GM19193 (cell line): ENCODE results near the gene LCNL1.

Source experiments
- POLR2A ChIP-seq: IDR thresholded peaks from 4 replicates; pipeline ENCODE4 v1.6.1; 2011; ENCODE audit not compliant: insufficient read depth, insufficient read length; ENCODE audit errors: extremely low read depth

The LCNL1 gene

DNA sequence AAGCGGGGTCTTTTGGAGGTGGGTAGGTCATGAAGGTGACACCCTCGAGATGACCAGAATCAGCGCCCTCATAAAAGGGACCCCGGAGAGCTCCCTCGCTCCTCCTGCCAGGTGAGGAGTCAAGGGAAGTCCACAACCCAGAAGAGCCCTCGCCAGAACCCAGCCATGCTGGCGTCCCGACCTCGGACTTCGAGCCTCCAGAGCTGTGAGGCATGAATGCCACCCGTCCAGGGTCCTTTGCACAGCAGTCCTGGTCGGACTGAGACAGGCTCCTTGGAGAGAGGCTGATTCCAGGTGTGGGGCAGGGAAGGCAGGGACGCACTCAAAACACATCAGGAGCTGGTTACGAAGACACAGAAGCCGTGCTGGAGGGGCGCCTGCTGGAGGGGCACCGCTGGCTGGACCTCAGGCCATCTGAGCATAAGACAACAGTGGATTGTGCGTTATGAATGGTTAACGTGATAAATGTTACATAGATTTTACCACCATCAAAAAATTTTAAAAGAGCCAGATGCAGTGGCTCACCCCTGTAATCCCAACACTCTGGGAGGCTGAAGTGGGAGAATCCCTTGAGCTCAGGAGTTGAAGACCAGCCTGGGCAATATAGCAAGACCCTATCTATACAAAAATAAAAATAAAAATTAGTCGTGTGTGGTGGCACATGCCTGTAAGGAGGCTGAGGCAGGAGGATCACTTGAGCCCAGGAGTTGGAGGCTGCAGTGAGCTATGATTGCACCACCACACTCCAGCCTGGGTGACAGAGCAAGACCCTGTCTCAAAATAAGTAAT, 19.3 kb downstream of the LCNL1 start:
- TF ChIP-seq POLR2A: no peak

DNA sequence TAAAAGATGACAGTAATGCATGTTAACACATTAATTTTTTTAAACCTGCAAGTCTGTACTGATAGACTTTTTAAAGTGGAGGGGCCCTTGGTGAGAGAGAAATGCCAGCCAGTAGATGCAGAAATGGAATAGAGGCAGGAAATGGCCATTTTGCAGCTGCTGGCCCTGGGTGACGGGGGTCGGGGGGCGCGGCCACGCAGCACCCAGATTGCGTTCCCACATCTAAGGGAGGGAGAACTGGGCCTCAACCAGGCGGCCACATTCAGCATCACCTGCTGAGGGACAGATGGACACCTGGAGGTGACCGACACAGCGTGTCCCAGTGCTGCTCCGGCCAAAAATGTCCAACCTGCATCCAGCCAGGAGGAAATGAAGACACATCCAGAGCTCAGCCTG, 19.9 kb downstream of the LCNL1 start:
- TF ChIP-seq POLR2A: no peak

DNA sequence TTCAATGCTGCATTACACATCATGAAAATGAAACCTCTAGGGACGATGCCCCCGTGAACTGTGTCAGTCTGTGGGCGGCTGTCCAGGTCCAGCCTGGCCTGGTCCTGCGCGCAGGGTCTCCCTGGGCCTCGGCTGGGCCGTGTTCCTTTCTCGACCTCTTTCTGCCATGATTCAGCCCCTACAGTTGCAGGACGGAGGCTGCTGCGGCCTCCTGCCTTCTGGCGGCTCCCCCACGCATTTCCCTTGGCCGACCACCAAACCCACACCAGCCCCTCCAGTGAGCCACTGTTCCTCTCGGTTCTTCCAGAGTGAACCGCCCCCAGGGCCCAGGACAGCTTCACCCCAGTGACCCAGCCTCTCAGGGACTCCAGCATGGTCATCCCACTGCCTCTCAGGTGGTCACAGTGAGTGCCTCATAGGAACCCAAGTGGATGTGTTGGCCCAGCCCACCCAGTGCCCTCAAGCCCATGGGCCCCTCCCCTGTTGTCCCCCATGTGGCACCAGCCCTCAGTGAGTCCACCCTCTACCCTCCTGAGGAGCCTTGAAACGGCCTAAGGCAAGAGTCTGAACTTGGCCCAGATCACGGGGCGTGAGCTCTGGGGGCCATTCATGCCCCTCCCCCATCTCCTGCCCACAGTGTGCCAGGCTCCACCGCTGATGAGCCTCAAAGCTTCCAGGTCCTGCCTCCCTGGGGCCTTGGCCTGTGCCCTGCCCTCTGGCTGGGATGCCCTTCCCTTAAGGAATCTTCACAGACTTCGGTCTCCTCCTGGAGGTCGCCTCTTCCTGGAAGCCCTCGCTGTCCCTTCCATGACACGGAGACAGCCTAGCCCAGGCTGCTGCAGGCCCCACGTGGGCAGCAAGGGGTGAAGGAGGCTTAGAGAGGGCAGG, 23.6 kb downstream of the LCNL1 start:
- no peak for TF ChIP-seq POLR2A

DNA sequence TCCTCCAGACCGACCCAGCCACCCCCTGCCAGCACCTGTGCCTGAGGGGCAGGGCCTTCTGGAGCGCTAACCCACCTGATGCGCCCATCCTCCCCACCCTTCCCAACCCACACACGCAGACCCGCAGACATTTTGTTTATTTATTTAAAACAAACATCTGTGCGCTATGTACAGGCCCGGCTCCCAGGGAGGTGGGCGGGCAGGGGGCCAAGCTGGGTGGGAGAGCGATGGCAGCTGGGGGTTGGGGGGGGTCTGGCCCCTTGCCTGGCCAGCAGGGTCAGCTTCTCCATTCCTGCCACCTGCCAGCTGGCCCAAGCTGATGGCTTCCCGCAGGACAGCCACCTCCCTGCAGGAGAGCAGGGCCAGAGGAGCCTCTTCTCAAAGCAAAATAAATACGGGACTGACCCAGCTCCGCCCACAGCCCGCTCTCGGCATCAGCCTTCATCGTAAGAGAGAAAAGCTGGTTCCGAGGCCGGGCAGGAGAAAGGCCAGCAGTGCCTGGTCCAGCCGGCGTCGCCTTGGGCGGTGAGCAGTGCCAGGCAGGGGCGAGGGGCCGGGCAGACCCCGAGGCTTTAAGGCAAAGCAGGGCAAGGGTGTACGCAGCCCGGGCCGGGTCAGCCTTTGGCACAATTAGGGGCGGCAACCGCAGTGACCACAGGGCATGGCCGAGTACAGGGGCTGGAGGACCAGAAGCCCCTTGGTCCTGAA, 24.5 kb downstream of the LCNL1 start:
- TF ChIP-seq POLR2A: no peak

DNA sequence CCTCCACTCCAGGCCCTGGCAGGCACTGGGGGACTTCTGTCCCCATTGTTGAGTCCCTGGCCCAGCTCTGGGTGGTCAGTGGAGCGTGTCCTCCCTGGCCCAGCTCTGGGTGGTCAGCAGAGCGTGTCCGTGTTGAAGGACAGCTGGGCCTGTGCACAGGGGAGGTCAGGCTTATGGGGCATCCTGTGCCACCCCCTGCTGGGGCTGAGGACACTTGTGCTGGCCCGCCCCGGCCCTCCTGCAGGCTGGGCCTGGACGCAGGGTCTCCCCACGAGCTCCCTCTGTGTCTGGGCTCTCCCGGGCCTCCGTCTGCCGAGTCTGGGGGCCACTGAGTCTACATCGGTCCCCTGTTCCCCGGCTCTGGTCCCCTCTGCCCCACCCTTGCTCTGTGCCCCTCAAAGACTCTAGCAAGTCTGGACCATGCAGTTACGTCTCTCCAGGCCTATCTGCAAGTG, 25.1 kb downstream of the LCNL1 start:
- no peak for TF ChIP-seq POLR2A

DNA sequence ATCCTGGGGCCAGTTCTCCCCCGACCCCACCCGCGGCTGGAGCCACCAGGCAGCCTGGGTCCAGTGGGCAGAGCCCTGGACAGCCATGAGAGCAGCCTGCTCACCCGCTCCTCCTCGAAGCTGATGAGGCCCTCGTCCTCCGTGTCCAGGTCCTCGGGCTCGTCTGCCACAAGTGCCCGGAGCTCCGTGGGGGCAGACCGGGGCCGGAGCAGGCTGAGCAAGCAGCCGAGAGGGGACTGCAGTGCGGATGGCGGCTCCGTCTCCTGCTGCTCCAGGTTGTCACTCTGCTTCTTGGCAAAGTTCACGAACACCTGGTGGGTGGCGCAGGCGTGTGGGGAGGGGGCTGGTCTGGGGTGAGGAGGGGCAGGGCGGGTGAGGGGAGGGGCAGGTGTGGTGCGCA, 25.5 kb downstream of the LCNL1 start:
- TF ChIP-seq POLR2A: no peak

DNA sequence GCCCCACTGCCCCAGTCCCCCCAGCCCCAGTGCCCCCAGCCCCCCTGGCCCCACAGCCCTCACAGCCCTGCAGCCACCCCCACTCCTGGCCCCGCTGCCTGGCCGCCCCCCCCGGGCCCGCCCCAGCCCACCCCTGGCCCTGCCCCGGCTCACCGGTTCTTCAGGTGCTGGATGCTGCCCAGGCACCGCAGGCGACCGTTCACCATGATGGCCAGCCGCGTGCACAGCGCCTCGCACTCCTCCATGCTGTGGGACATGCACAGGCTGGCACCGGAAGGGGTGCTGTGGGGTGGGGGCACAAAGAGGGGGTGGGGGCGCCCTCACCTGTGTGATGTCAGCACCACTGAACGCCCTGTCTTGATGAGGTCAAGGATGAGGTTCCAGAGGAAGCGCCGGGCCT, 26.4 kb downstream of the LCNL1 start:
- no peak for TF ChIP-seq POLR2A

DNA sequence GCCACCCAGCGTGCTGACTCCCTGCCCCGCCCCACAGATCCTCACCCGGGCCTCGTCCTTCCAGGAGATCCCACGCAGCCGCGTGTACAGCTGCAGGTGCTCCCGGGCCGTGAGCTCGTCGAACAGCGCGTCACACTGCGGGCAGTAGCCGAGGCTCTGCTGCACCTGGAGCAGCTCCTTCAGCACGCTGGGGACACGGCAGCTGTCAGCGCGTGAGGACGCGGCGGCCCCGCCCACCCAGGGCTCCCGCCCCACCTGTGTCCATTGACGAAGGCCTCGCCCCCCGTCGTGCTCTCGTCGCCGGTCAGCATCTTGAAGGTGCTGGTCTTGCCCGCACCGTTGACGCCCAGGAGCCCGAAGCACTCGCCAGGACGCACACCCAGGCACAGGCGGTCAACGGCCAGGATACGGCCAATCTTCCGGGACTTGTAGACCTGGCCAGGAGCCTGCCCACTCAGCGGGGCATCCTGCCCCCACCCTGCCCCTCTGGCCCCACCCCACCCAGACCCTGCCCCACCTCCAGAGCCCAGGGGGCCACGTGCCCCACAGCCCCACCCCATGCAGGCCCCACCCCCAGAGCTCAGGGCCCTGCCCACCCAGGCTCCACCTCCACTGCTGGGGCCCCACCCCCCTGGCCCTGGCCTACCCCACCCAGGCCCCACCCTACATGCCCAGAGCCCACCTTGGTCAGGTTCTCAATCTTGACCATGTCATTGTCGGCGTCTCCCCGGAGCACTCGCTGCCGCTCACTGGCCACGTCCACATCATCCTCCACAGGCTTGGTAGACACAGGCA, 27.3 kb downstream of the LCNL1 start:
- no peak for TF ChIP-seq POLR2A

DNA sequence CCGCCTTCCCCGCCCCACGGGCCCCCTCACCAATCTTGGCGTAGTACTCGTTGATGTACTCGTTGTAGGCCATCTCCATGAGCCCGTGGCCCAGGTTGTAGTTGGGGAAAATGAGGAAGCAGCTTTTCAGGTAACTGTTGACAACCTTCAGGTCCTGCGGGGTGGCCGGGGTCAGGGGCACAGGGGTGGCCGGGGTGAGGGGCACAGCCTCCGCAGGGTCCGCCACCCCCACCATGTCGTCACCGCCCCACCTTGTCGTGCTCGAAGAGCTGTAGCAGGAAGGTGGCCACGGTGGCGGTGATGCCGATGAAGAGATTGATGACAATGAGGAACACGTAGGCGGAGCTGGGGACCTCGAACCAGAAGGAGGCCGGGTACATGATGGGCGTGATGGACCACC, 28.4 kb downstream of the LCNL1 start:
- no peak for TF ChIP-seq POLR2A

DNA sequence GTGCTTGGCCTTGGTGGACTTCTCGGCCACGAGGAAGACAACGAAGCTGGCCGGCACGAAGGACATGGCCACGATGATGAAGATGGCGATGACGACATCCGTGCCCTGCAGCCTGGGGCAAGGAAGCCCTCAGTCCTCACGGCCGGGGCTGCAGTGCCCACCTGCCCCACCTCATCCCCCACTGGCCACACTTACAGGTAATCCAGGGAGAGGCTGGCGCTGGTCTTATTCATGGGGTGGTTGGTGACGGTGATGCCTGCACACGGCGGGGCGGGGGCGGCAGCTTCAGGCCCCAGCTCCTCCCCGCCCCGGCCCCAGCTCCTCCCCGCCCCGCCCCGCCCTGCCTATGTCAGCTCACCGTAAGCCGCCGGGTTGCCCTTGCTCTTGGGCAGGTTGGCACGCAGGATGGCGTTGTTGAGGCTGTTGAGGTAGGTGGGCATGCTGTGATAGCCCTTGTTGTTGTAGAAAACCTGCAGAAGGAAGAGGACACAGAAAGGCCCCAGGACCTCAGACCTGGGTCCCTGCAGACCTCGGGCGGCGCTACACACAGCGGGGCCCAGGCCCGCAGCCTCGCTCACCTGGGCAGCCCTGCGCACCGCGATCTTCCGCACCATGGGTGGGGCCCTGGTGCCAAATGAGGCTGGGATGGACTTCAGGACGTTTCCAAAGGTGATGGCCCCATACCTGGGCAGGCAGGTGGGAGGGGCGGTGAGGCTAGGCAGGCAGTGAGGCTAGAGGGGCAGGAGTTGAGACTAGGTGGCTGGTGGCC, 29.3 kb downstream of the LCNL1 start:
- no peak for TF ChIP-seq POLR2A

DNA sequence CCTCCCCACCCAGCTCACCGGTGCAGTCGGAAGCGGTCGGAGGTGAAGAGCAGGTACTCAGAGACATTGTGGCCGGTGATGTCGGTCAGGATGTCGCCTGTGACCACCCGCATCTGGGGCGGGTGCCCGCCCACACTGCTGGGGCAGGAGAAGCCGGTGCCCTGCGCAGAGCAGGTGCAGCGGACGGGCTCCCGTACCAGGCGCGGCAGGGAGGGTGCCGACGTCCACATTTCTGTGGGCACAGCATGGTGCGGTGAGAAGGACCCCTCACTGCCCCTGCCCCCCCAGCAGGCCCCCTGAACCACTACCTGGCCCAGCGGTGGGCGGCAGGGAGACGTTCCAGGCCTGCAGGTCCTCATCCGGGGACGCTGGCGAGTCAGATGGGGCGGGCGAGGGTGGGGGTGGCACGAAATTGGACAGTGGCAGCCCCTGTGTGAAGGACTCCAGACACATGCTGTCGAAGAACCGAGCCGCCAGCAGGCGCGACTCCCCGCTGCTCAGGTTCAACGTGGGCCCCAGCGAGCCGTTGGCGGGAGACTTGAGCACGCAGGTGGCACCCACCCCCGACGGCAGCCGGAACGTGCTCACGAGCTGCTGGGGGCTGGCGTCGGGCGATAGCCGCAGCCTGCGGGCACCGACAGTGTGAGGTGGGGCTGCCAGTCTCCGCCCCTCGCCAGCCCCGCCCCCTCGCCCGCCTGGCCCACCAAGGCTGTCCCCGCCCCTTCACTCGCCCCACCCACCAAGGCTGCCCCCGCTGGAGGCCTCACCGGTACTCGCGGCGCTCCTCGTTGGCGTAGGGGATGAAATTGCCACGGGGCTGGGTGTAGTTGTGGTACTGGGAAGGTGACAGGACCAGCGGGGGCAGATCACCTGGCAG, 30.1 kb downstream of the LCNL1 start:
- TF ChIP-seq POLR2A: no peak

DNA sequence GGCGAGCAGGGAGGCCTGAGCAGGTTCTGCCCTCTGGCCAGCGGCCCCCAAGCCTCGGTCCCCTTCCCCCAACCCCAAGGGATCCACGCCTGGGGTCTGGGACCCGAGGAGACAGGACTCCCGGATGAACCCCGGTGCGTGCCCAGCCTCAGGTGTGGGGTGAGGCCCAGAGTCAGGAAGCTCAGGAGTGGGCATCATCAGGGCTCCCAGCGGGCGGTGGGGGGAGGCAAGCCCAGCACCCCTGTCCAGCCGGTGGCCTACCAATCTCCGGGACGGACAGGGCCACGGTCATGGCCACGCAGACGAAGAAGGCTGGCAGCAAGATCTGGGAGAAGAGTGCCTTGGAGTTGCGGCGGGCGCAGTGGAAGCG, 30.8 kb downstream of the LCNL1 start:
- TF ChIP-seq POLR2A: no peak

DNA sequence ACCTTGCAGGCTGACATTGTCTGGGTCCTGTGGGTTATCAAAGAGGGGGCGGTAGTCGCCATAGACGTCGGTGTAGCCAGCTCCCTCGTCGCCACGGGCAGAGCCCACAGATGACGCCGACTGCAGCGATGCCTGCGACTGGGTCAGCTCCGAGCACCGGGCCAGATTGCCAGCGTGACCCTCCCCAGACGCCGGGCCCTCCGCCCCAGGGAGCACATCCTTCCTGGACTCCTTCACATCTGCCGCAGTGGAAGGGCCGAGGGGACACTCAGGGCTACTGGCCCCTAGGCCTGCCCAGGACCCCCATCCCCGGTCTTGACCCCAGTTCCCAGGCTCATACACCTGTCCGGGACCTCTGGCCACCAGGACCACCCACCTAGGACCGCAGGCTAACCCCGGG, 31.4 kb downstream of the LCNL1 start:
- TF ChIP-seq POLR2A: no peak

DNA sequence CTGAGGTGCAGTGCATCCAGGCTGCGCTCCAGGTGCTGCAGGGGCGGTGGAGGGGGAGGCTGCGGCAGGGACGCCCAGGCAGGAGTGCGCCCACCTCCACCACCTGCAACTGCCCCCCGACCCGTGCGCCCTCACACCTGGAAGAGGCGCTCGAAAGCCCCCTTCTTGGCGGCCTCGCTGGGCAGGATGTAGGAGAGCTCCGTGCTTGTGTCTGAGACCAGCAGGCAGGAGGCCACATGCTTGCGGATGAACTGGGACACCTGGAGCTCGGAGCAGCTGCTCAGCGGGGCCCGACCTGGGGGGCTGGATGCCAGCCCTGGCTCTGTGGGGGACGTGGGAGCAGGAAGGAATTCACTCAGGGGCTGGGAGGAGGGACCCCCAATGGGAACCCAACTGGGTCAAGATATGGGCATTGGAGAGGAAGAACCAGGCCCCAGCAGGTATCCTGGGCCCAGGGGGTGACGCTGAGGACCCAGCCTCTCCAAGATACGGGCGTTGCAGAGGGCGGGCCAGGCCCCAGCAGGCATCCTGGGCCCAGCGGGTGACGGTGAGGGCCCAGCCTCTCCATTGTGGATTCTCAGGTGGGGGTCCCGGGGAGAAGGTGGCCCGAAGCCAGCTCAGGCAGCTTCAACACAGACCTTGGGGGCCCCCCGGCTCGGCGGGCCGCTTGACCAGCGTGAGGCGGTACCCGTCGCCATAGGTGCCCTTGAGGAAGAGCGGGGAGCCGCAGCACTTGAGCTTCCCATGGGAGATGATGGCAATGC, 32.2 kb downstream of the LCNL1 start:
- TF ChIP-seq POLR2A: no peak
